Lower lobe of right lung (tissue), 2 donors: ENCODE results near the gene QSOX2. TPM values are rescaled to one million over a fixed set of nuclear protein-coding genes. Genes with fewer than 3 reads are reported as not detected.

Source experiments
- ATAC-seq, 2 donors: fragments of 200-7000 bp; cut with Tn5 transposase; one replicate each; pipeline ENCODE4 v1.9.1; 2020 to 2022; ENCODE audit warnings: mild to moderate bottlenecking in 2 of 2, moderate library complexity in 2 of 2
- DNase-seq: peaks from one replicate; pipeline ENCODE4 v3.0.0-alpha.2; 2020
- H3K27ac ChIP-seq: fragments of 200-600 bp; one replicate; pipeline ENCODE4 v1.8.0; 2022
- H3K27me3 ChIP-seq: fragments of 200-600 bp; one replicate; pipeline ENCODE4 v1.8.0; 2022; ENCODE audit warnings: low read depth
- H3K36me3 ChIP-seq: fragments of 200-600 bp; one replicate; pipeline ENCODE4 v1.8.0; 2022; ENCODE audit warnings: mild to moderate bottlenecking
- H3K4me1 ChIP-seq: fragments of 200-600 bp; one replicate; pipeline ENCODE4 v1.8.0; 2022
- H3K4me3 ChIP-seq: fragments of 200-600 bp; one replicate; pipeline ENCODE4 v1.8.0; 2022; ENCODE audit warnings: mild to moderate bottlenecking
- H3K9me3 ChIP-seq: fragments of 200-600 bp; one replicate; pipeline ENCODE4 v1.8.0; 2022
- intact Hi-C: fragments of 100-400 bp; cut with DNase I; formaldehyde crosslinking; loops from one replicate; pipeline ENCODE4 v1.11.0; 2022
- total RNA-seq: library from RNA; stranded (reverse); fragmentation: NEBNext Ultra II Directional; extraction: Animal tissue kit (Norgen Biotek cat#: 25700); gene quantifications from one replicate; pipeline ENCODE4 v1.2.1, GENCODE V29; 2021
- TF ChIP-seq, protein P1 (sequence below): fragments of 200-600 bp; IDR thresholded peaks from one replicate; pipeline ENCODE4 v1.8.0; 2022; ENCODE audit warnings: antibody characterized with exemption, mild to moderate bottlenecking
- donor health status: DM: no; HTN: yes; CAD: no; lungs with severe emphysema.

Gene QSOX2
- total RNA-seq, 1 donor from 2014 or later = 10.5 TPM

DNA sequence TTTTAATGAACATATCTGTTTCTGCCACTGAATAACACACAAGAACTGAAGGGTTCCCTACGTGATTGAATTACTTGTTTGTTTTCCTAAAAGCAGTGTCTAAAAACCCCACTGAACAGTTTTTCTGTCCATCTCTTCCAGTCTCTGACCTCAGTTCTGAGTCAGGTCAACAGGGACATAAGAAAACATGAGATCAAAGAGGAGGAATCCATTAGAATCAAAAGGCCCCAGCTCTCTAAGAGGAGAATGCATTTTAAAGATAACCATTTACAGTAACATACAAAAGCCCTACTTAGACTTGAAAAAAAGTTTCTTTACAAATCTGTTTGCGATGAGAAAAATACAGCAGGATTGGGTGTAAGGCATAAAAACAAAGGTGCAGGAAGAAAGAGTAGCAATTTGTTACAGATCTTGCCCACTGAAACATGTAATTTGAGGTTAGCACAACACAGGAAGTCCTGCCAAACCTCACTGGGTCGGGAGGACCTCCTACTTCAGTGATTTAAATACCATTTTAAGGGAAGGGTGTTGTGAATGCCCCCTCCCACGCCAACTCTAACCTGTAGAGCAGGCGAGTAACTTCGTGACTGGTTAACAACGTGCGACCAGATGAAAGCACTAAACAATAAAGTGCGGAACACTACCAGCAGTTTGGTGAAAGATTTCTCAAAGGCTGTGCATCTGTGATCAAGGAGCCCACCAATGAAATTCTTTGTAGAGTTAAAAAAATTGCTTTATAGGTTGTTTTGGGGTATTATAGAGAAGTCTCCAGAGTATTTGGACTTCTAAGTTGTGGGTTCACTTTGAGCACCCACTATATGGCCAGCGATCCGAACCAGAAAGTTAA, 1.3 kb downstream of the QSOX2 start:
- Histone ChIP-seq H3K27ac (no peak overlapping the region), H3K27me3 (no peaks in the 10 kb centered on the region), H3K36me3 (no peaks in the 10 kb centered on the region), H3K9me3 (no peaks in the 10 kb centered on the region), H3K4me3 (peak overlapping the region; percentile 81), H3K4me1 (peaks cover 21% of the 10 kb centered on the region)
- ATAC-seq = no peak
- TF ChIP-seq, protein P1, sequence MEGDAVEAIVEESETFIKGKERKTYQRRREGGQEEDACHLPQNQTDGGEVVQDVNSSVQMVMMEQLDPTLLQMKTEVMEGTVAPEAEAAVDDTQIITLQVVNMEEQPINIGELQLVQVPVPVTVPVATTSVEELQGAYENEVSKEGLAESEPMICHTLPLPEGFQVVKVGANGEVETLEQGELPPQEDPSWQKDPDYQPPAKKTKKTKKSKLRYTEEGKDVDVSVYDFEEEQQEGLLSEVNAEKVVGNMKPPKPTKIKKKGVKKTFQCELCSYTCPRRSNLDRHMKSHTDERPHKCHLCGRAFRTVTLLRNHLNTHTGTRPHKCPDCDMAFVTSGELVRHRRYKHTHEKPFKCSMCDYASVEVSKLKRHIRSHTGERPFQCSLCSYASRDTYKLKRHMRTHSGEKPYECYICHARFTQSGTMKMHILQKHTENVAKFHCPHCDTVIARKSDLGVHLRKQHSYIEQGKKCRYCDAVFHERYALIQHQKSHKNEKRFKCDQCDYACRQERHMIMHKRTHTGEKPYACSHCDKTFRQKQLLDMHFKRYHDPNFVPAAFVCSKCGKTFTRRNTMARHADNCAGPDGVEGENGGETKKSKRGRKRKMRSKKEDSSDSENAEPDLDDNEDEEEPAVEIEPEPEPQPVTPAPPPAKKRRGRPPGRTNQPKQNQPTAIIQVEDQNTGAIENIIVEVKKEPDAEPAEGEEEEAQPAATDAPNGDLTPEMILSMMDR = no peak
- no peak for DNase-seq
- intact Hi-C loops = no loop called here

DNA sequence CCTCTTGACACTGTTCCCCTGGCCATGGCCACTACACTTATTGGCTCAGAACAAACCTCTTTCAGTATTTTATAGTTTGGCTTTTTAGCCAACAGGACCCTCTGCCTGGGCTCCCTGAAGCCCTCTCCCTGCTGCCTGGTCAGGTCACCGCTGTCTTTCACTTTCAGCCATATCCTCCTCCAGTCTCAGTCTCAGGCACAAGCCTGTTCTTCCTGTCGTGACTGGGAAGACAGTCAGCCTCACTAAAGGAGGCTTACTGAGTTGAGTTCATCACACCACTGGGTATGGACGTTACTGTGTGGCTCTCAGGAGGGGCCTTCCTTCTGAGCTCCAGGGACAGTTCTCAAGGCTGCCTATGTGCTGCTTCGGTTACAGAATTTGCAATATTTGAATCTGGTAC, 2.0 kb downstream of the QSOX2 start:
- Histone ChIP-seq H3K9me3 (no peaks in the 10 kb centered on the region), H3K4me3 (no peak overlapping the region), H3K27ac (no peak overlapping the region), H3K4me1 (peaks cover 21% of the 10 kb centered on the region), H3K27me3 (no peaks in the 10 kb centered on the region), H3K36me3 (no peaks in the 10 kb centered on the region)
- intact Hi-C loops = no loop called here
- TF ChIP-seq, protein P1 = no peak
- no peak for ATAC-seq
- no peak for DNase-seq

DNA sequence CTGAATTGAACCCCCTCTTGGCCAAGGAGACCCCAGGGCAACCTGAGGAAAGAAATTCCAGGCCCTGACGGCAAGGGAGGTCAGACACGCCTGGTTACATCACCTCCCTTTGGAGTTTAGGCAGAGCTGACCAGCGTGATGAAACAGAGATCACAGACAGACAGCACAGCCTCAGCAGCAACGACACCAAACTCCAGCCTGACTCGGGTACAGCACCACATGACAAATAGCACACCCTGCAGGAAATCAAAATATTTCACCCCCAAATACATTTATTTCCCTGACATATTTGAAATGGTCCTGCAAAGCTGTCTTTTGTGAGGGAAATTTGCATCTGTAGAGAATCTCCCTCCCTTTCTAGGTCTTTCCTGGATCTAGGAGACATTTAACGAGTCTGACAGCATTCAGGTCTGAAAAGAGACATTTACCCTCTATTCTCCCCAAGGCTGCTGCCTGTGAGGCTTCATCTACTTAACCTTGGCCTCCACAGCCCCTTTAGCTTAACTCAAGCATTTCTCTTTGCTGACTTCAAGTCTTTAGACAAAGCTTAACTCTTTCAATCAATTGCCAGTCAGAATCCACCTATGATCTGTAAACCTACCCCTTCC, 2.6 kb downstream of the QSOX2 start:
- Histone ChIP-seq H3K4me1 (peaks cover 21% of the 10 kb centered on the region), H3K27me3 (no peaks in the 10 kb centered on the region), H3K4me3 (no peak overlapping the region), H3K27ac (no peak overlapping the region), H3K36me3 (no peaks in the 10 kb centered on the region), H3K9me3 (no peaks in the 10 kb centered on the region)
- intact Hi-C loops = no loop called here
- no peak for DNase-seq
- no peak for ATAC-seq
- TF ChIP-seq, protein P1 = no peak

DNA sequence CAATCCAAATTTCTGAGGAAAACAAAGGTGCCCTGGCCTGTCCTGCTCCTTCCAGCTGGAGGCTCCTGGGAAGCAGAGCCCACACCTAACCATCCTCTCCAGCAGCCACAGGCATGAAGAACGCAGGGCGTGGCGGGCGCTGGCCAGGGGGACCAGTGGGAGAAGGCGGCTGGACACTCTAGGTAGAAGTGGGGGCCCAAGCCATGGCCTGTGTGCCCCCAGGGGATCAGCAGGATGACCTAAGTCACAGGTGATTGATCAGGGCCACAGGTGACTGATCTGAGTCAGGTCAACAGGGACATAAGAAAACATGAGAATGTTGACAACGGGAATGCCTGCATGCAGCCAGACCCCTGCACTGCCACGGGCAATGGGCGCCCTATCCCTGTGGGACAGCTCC, 3.4 kb downstream of the QSOX2 start:
- ATAC-seq = no peak
- Histone ChIP-seq H3K27ac (no peak overlapping the region), H3K9me3 (no peaks in the 10 kb centered on the region), H3K27me3 (no peaks in the 10 kb centered on the region), H3K4me1 (peaks cover 21% of the 10 kb centered on the region), H3K4me3 (no peak overlapping the region), H3K36me3 (no peaks in the 10 kb centered on the region)
- DNase-seq = no peak
- intact Hi-C loops = no loop called here
- TF ChIP-seq, protein P1 = no peak

DNA sequence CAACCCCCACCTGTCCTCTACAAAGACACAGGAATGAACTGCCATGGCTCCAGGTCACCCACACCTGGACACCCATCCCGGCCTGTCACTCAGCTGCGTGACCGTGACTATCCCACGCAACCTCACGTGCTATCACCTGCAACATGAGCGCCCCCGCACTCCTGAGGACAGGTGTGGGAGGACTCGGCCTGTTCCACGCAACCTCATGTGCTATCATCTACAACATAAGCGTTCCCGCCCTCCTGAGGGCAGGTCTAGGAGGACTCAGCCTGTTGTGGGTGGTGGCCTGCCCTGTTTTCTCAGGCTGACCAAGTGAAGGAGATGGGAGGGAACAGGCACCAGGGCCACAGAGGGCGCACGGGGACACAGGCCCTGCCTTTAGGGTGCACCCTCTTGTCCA, 4.1 kb downstream of the QSOX2 start:
- Histone ChIP-seq H3K4me3 (no peak overlapping the region), H3K4me1 (peaks cover 21% of the 10 kb centered on the region), H3K27ac (no peak overlapping the region), H3K27me3 (no peaks in the 10 kb centered on the region), H3K9me3 (no peaks in the 10 kb centered on the region), H3K36me3 (peaks cover 1% of the 10 kb centered on the region)
- ATAC-seq (no peak), DNase-seq (no peak)
- intact Hi-C loops = no loop called here
- TF ChIP-seq, protein P1 = no peak
